Stimulated activated CD4-positive, alpha-beta T cell treated with anti-CD3 and anti-CD28 coated beads, Interleukin-1b, Interleukin-23, amount 100 ng/mL, for 48 hours (primary cell): ENCODE measurements around the gene PARD3.

Experiments
- DNase-seq: peaks from one replicate; pipeline ENCODE4 v3.0.0-alpha.2; 2020

The PARD3 gene

DNA sequence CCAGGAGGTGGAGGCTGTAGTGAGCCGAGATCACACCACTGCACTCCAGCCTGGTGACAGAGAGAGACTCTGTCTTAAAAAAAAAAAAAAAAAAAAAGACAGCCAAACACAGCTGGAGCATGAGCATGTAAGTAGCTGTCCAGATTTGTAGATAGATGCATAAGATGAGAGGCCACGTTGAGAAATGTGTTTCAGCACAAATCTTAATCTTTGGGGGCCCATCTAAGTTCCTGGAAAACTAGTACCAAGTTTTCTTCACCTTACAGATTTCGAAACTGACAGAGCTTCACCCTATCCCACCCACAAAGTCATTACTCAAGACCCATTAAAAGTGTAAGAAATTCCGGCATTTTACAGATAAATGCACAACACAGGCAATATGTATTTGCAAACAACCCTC is 208.2 kb downstream of the PARD3 start:
- no peak for DNase-seq

DNA sequence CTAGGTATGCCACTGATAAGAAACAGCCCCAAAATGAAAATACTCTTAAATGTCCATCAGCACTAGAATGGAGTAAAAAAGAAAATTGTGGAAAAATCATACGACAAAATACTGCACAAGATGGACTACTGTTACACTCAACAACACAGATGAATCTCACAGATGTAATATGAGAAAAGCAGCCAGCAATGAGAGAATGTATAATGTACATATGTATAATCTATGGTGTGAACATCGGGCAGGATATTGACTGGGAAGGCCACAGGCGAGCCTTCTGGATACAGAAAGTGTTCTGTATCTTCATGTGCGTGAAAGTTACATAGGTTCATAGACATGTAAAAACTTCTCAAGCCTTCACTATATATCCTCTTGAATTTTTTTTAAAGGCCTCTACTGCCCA is 212.6 kb downstream of the PARD3 start:
- DNase-seq, result no peak

DNA sequence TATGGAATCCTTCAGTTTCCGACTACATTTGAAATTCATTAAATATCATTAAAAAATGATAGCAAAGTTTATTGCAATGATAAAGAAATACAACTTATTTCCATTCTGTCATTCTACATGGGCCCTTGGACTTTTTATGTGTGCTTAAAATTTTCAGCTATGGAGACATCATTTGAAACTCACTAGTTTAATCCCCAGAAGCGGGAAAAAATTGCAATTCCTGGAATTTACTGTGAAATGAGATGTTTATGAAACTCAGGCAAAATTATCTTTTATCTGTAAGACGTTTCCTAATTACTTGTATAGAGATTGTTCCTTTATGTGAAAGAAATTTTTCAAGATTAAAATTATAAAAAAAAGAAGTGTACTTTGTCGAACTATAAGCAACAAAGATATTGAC is 213.4 kb downstream of the PARD3 start:
- no peak for DNase-seq

DNA sequence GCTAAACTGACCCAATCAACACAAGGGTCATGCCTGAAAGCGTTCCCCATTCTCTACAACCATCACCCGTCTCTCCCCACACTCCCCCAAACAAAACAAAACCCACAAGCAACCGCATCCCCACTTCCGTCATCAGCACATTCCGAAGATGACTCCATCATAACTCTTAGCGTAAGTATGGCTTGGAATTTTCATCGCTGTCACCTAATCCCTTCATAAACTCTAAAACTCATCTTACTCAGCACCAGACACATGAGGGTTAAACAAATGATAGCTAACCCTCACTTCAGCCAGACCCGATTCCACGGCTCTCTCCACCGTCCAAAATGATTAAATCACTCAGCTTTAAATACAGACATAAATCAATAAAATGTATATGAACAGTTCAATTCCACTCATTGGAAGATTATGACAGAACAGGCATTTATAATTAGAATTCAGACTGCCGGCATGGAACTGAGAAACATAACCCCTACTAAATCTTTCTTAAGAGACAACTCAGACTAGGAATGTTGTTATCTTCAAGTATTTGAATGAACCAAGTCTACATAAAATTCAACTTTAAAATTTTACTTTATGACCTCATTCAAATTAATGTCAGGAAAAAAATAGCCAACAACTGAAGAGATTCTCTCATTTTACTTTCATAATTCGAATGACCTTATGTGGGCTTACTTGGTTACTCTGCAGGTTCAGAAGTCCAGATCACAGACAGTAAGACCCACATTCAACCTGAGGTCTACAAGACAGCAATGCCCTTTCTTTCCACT is 215.9 kb downstream of the PARD3 start:
- DNase-seq, result no peak

DNA sequence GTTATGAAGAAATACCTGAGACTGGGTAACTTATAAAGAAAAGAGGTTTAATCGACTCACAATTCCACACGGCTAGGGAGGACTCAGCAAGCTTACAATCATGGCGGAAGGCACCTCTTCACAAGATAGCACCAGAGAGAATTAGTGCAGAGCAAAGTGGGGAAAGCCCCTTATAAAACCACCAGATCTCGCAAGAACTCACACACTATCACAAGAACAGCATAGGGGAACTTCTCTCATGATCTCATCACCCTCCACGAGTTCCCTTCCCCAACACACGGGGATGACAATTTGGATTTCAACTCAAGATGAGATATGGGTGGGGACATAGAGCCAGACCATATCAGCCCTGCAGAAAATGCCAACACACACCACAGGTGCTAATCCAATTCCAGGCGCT is 218.7 kb downstream of the PARD3 start:
- DNase-seq, result no peak

DNA sequence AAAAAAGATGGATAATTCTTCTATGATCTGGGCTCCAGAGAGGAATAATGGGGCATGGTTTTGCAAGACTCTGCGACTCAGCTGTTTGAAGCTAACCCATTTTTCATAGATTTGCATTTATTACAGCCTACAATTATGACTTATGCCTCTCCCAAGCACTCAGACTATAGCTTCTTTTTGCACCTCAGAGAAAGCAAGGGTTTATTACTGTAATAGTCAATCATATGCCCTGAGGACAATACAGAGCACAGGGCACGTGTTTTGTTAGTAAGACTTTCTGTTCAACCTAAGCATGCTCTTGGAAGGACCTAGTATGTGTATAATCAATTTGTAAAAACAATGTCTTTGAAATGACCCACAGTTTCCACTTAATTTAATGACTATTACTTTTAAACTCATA is 221.2 kb downstream of the PARD3 start:
- DNase-seq, result no peak

DNA sequence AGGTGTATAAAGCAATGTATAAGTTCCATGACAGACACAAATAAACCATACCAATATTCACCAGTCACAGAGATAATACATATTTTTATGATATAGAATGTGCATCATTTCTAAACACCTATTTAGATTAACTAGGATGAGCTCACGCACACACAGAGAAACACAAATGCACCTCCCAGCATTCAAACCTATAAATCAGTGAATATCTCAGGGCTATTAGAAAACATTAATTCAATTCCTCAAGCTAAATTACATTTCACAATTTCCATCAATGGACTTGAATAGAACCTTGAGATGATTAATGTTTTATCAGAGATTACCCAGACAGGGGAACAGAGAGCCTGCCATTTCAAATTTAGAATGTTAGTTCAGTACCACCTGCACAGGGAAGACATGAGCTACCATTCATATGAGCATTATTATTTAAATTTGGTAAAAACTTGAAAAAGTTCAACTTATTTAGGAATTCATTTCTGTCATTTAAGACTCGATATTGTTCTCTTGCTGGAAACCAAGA is 221.7 kb downstream of the PARD3 start:
- DNase-seq, result no peak

DNA sequence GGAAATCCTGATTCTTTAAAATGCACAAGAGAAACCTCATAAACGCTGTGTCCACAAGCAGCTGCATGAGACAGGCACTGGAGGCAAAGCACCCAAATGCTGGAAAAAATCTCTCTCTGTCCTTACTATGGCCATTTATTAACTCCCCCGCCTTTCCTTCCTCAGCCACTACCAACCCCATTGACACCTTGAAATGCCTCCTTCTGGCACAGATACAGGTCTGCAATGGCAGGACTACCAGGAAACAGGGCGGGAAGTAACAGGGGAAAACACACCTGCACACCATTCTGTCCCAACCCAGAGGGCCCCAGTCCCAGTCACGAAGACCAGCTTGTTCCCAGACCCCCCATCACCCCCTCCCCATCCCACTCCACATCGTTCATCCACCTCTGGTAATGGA is 224.3 kb downstream of the PARD3 start:
- no peak for DNase-seq

DNA sequence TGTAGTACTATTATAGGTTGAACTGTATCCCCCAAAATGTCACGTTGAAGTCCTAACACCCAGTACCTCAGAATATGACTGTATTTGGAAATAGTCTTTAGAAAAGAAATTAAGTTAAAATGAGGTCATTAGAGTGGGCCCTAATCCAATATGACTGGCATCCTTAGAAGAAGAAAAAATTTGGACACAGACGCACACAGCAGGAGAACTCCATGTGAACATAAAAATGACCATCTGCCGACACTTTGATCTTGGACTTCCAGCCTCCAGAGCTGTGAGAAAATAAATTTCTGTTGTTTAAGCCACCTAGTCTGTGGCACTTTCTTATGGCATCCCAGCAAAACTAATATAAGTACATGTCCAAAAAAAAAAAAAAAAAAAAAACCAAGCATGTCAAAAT is 225.8 kb downstream of the PARD3 start:
- DNase-seq, result no peak

DNA sequence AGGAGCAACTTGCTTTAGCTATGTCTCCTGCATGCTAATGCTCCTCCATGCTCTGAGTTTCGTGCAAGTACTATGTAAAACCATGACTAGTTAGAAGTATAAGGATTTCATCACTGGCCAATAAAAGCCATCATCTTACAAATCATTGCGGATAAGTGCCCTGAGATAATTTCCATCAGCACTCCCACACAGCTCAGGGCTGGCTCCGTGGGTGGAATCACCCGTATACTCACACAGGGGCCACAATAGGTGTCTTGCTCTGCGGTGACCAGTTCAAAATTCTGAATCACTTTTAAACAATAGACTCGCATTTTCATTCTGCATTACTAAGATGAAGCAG is 227.4 kb downstream of the PARD3 start:
- DNase-seq, result no peak

DNA sequence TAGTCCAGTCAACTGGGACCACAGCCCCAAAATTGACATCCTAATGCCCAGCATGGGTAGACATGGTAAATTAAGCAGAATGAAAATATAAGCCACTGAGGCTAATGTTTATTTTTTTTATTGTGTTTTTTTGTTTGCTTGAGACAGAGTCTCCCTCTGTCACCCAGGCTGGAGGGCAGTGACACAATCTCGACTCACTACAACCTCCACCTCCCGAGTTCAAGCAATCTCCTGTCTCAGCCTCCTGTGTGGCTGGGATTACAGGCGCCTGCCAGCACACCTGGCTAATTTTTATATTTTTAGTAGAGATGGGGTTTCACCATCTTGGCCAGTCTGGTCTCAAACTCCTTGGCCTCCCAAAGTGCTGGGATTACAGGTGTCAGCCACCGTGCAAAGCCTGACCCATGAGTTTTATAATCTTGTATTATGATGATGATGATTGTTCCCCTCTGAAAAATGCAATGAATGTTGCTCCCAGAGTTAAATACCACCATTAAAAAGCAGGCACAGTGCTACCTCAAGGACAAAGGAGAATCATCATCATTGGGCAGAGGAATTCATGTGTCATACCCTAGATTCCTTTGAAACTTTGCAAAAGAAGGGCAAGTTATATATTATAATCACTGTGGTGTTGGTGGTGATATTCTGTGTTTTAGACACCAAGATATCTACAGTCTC is 228.0 kb downstream of the PARD3 start:
- DNase-seq, result no peak

DNA sequence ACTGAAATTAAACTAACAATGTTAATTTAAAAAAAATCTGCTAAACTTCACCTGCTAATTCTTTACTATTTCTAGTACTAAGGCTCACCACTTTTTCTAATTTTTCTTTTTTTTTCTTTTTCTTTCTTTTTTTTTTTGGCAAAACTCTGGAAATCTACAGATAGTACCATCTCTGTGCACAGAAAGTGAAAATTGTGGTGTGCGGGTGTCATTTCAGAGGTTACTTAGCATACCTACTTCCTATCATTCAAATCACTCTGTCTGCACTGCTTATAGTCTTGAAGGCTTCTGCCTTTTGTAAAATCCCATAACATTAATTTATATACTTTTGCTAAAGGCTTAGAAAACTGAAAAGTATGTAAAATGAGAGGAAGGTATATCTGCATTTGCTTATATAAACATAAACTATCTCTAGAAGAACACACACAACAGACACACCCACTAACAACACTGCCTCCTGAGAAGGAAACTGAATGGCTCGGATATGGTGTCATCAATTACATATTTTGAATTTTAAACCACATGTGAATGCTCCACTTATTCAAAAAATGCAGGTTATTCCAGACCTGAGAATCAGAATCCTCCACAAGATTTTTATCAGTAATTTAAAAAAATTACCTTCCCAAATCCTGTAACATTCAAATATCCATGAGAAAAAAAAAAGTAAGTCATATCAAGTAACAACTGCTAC is 229.5 kb downstream of the PARD3 start:
- DNase-seq, result no peak

DNA sequence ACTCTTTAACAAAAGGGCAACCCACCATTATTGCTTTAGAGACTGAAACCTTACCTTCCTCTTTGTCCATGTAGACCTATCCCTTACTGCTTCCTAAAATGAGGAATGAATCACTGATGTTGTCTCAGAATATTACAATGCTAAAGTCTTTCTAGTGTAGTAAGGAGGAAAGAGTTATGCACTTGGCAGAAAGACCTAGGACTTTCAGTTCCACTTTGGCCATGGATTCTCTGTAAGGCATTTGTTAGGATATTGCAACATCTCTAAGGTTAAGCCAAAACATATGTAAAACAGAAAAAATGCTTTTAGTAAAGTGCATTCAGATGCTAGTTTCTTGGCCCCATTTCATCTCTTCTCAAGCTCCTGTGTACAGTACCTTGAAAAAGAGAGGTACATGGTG is 230.9 kb downstream of the PARD3 start:
- DNase-seq, result no peak

DNA sequence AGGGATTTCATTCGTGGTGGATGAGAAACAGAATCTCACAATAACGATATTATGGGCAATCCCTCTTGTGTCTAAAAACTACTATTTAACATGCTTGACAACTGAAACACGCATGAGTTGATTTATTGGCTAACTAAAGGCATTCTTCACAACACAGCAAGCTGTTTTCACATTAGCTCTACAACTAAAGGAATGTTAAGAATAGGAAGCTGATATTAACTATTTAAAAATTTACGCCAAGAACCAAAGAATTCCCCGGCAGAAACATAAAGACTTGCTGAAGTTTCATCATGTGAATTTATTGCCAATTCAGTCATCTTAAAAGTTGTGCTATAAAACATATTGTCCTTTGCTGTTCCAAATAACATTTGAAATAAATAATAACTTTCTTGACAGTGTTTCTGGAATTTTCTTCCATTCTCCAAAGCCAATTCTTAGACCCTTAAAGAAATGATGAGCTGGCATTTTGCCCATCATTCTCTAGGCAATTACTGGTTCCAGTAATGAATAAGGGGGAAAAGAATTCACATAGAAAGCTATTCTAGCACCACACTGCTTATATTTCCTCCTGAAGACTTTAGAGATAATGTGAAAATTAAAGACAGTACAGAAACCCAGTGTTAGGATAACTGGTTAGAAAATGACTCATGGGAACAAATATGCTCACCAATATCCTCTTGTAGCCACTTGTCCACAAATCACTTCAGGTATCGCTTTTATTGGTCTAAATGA is 233.1 kb downstream of the PARD3 start:
- DNase-seq, result no peak

DNA sequence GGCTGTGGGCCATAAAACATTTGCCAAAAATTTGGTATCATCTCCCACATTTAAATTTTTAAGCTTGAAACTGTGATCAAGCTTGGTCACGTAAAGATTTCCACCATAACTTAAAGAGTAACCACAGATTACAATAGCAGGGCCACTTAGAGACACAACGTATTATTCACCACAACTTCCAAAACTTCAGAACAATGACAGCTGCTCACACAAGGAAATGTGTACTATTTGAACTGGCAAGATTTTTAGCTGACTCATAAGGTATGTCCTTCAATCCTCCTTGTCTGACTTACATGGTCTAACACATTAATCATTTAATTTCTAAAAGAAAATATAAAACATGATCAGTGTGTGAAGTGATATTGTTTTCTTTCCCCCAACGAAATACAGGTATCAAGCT is 234.5 kb downstream of the PARD3 start:
- no peak for DNase-seq

DNA sequence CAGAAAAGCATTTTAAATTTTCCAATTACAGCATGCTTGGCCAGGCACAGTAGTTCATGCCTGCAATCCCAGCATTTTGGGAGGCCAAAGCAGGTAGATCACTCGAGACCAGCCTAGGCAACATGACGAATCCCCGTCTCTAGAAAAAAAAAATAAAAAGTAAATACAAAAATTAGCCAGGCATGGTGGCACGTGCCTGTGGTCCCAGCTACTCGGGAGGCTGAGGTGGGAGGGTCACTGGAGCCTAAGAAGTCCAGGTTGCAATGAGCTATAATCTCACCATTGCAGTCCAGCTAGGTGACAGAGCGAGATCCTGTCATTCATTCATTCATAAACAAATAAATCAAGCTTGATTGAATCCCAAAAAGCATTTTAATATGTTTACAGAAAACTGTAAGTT is 234.9 kb downstream of the PARD3 start:
- no peak for DNase-seq

DNA sequence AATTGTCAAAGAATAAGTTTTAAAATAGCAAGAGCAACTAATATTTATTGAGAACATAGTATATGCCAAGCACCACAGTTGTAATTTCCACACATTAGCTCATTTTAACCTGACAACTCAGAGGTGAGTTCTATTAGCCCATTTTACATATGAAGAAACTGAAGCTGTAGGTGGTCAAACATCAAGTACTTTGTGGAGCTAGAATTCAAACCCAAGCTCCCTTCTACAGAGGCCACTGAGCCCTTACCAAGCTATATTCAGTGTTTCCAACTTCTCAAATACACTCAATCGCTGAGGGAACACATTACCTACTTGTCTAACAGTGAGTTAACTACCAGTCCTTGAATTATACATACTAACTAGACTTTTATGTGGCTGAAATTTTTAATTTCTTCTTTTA is 236.6 kb downstream of the PARD3 start:
- DNase-seq, result no peak

DNA sequence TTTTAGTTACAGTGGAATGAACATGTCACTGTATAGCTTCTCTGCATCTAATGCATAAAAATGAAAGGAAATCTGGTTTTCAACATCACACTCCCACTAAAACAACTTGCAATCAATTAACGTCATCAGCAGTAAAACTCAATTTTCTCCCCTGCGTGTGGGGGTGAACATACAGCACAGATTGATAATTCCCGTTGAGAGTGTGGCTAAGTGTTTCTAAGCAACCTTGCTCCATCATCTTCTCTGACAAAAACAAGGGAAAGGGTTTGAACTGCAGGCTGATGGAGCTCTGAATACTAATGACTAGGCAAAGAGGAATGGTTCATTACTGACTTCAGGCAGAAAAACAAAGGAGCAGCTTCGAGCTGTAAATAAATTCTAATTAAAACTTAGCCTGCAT is 238.3 kb downstream of the PARD3 start:
- DNase-seq, result no peak

DNA sequence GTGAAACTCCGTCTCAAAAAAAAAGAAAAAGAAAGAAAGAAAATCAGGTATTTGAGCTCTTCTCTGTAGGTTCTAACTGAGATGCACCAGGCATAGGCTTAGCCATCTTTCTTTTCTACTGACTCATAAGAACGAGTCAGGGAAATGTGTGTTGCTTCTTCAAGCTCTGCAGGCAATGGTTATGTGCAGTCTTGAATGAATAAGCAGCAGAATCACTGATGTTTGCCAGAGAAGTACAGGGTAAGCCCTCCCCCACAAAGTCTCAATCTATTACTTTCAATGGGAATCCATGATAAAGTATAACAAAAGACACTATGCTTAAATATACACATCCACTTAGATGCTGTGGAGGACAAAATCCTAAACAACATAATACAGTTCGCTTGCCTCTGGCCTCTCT is 239.2 kb downstream of the PARD3 start:
- no peak for DNase-seq

DNA sequence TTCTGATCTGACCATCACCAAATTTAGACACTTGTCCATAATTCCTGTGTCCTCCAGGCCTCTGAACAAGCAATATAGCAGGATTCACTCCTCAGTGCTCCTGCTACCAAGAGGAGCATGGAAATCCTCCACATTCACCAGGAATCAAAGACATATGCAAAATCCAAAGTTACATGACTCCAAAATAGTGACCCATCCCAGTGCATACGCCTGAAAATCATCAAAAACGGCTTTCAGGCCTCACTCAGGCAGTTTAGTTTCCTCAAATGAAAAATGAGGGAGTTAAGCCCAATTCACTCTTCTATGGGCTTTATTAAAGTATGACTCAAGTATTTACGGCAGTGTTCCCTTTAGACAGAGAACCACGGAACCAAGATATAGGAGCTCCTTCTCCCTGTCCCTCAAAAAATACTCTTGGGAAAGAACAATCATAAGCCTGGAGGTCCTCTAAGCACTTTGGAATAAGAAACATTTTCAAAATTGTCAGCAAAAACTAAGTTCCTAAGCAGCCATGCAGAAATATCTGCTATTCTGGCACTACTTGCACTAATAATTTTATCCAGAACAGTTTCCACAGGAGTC is 240.7 kb downstream of the PARD3 start:
- no peak for DNase-seq

DNA sequence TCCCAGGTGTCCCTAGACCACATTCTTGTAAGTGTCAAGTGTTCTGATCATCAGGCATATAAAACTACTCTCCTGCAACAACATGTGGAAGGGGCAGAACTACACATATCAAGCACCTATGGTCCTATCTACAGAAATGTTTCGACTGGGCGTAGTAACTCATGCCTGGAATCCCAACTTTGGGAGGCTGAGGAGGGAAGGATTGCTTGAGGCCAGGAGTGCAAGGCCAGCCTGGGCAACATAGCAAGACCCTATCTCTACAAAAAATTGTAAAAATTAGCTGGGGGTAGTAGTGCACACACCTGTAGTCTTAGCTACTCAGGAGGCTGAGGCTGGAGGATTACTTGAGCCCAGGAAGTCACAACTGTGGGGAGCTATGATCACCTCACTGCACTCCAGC is 244.2 kb downstream of the PARD3 start:
- DNase-seq, result no peak

DNA sequence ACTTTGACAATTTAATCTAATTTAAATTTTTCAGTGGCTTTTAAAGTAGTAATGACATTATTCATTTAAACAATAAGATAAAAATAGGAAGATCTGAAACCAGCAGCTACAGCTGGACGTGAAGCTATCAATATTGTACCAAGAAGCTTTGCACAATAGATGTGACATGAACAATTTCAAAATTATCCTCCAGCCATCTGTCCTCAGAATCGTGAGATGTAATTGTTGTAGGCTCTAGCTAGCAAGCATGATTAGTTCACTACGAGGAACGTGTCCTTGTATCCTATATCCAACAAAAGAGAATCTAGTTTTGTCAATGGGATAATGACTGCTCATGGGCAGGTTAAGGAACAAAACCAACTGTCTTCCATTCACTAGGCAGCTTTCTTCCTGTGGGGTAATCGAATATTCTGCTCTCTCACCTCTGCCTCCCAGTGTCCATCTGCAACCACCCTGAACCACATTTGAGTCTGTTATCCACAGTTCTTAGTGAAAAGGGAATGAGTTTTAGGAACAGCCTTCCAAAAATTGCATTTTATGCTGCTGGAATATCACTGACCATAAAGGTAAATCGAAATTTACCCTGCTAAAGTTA is 247.3 kb downstream of the PARD3 start:
- no peak for DNase-seq

DNA sequence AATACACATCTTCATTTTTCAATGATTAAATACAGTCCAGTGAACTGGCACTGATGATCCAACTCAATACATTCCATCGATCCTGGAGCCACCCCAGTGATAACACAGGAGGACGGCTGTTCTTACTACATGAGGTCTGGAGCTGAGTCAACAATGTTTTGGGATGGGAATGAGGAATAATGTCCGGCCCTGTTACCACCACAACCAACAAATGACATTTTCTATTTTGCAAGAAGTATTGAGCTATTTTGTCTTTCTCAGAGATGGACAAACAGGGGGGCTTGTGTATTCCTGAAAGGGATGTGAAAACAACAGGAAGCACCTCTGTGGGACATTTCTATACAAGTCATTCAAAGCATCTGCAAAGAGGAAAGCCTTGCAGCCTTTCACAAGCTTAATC is 249.2 kb downstream of the PARD3 start:
- DNase-seq, result no peak
